ENCODE data around the gene SPTSSB. TPM values are rescaled to one million over a fixed set of nuclear protein-coding genes. Genes with fewer than 3 reads are reported as not detected.

Gene SPTSSB, protein sequence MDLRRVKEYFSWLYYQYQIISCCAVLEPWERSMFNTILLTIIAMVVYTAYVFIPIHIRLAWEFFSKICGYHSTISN
- not detected in 2 replicates for total RNA-seq

DNA sequence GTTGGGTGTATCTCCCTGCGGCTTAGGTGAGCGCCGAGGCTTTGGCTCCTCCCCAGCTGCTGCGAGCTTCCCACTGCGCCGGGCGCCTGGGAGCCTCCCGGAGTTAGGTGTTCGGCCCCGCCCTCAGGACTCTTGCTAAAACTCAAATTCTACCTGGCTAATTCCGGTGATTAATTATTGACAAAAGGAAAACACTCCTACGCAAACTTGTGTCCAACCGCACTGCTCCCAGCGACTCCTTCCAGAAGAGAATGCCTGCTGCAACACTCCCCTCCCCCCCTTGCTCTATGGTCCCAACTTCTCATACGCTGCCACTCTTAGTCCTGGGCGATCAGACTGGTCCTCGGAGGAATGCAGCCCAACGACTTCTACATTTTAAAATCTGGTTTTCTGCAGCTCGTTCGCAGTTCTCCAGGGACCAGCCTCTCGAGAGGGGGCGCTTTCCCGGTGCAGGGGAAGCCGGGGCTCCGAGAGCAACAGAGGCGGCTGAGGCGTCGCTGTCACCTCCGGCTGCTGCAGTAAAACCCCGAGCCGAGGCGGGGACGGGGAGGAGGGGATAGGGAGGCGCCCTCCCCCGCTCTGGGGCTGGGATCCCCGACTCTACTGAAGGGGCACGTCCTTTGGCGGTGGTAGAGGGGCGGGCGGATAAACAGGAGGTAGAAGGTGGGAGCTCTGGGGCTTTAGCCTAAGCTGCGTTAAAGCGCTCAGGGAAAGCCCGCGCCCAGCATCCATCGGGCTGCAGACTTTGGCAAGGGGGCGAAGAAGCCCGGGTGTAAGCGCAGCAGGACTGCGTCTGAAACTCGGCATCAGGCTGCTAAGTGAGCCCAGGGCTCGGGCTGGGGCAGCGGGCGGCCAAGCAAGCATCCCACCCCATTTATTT, at the start of gene SPTSSB:
Gene SPTSSB (minus strand): TSS at position 77 of the 880 bp plus-strand sequence. CDS start 25,194 bp downstream, outside the sequence.

Other genes with a start within 250 kb of the SPTSSB start
- 93.6 and 105 TPM in 2 replicates for gene NMD3, start 150.2 kb downstream of the SPTSSB start, total RNA-seq
- not detected in 2 replicates for gene OTOL1, start 125.3 kb upstream of the SPTSSB start, total RNA-seq